Measurements from ENCODE around the gene MED23. TPM values are rescaled to one million over a fixed set of nuclear protein-coding genes. Genes with fewer than 3 reads are reported as not detected.

MED23 gene
- polyA plus RNA-seq, 3 donors = 4.5 to 21.9 (median 7.9) TPM

- no peaks in the 10 kb centered on the region for H3K9me3 ChIP-seq (replicated peaks in 1 of 2; ENCODE audit: control insufficient read depth in 1 of 2, insufficient read depth in 1 of 2, low read length in 2 of 2)
- intact Hi-C loops (cut with micrococcal nuclease) = no loop called here
- Mint-ChIP-seq H3K36me3 (no peaks in the 10 kb centered on the region), H3K27ac (no peak overlapping the region), H3K4me1 (no peaks in the 10 kb centered on the region), H3K4me3 (no peak overlapping the region), H3K27me3 (ENCODE audit: low read depth in 3 of 3) (peaks cover 1 to 5% (median 4%) of the 10 kb centered on the region in 3 donors), H3K9me3 (peaks cover 0 to 4% (median 0%) of the 10 kb centered on the region in 7 donors)
- H4K20me1 ChIP-seq (ENCODE audit: insufficient read depth, low read length) = no peaks in the 10 kb centered on the region
- TF ChIP-seq CTCF (IDR thresholded peaks at IDR 0.05) = no peak
- DNase-seq = no peak
- no peak overlapping the region for H3K9ac ChIP-seq (ENCODE audit: insufficient read depth, low read length, poor library complexity, severe bottlenecking)
- H3K4me1 ChIP-seq (ENCODE audit: control insufficient read depth in 1 of 2, insufficient read depth in 2 of 2, low read length in 2 of 2) = no peaks in the 10 kb centered on the region
- no CpG with 5 or more reads among the region's 2 CpGs for WGBS (ENCODE audit: insufficient coverage)
- no peaks in the 10 kb centered on the region for H3K36me3 ChIP-seq (replicated peaks in 1 of 2; ENCODE audit: control insufficient read depth in 1 of 2, insufficient read depth in 2 of 2, low read length in 2 of 2)
- no peak overlapping the region for H3K4me3 ChIP-seq (replicated peaks in 1 of 3; ENCODE audit: low read depth in 2 of 3, low read length in 3 of 3)
- H3K79me2 ChIP-seq (ENCODE audit: insufficient read depth, low read length) = no peaks in the 10 kb centered on the region
- no peak overlapping the region for H2AFZ ChIP-seq (ENCODE audit: insufficient read depth, low read depth, low read length, poor library complexity, severe bottlenecking)
- H3K27ac ChIP-seq (ENCODE audit: low read depth in 1 of 2, low read length in 2 of 2) = no peak overlapping the region
- no peaks in the 10 kb centered on the region for H3K27me3 ChIP-seq (ENCODE audit: control insufficient read depth in 2 of 2, insufficient read depth in 2 of 2, low read length in 2 of 2)
- H3K4me2 ChIP-seq (replicated peaks; ENCODE audit: extremely low read depth, low read length, poor library complexity, severe bottlenecking) = no peak overlapping the region
Measured at GRCh38 chr6:131673184-131673583, 45.1 kb upstream of the MED23 start.

GRCh38 chr6:131669891-131670290 lies 41.8 kb upstream of the MED23 start:
- H3K4me1 Mint-ChIP-seq = no peaks in the 10 kb centered on the region
- intact Hi-C loops (cut with micrococcal nuclease) = no loop called here
- Histone ChIP-seq H3K36me3 (replicated peaks in 1 of 2; ENCODE audit: control insufficient read depth in 1 of 2, insufficient read depth in 2 of 2, low read length in 2 of 2) (no peaks in the 10 kb centered on the region), H3K4me2 (replicated peaks; ENCODE audit: extremely low read depth, low read length, poor library complexity, severe bottlenecking) (no peak overlapping the region), H3K9me3 (replicated peaks in 1 of 2; ENCODE audit: control insufficient read depth in 1 of 2, insufficient read depth in 1 of 2, low read length in 2 of 2) (no peaks in the 10 kb centered on the region), H3K9ac (ENCODE audit: insufficient read depth, low read length, poor library complexity, severe bottlenecking) (no peak overlapping the region), H3K27ac (ENCODE audit: low read depth in 1 of 2, low read length in 2 of 2) (no peak overlapping the region), H3K27me3 (ENCODE audit: control insufficient read depth in 2 of 2, insufficient read depth in 2 of 2, low read length in 2 of 2) (no peaks in the 10 kb centered on the region), H3K4me1 (ENCODE audit: control insufficient read depth in 1 of 2, insufficient read depth in 2 of 2, low read length in 2 of 2) (no peaks in the 10 kb centered on the region), H3K4me3 (replicated peaks in 1 of 3; ENCODE audit: low read depth in 2 of 3, low read length in 3 of 3) (no peak overlapping the region), H4K20me1 (ENCODE audit: insufficient read depth, low read length) (no peaks in the 10 kb centered on the region), H2AFZ (ENCODE audit: insufficient read depth, low read depth, low read length, poor library complexity, severe bottlenecking) (no peak overlapping the region), H3K79me2 (ENCODE audit: insufficient read depth, low read length) (no peaks in the 10 kb centered on the region)
- H3K9me3 Mint-ChIP-seq = no peaks in the 10 kb centered on the region
- peaks cover 0 to 3% (median 2%) of the 10 kb centered on the region in 3 donors for H3K27me3 Mint-ChIP-seq (ENCODE audit: low read depth in 3 of 3)
- no peak for DNase-seq
- no peak overlapping the region for H3K27ac Mint-ChIP-seq
- H3K4me3 Mint-ChIP-seq = no peak overlapping the region
- H3K36me3 Mint-ChIP-seq = no peaks in the 10 kb centered on the region
- TF ChIP-seq CTCF (IDR thresholded peaks at IDR 0.05) = no peak
- 83% methylated on average over 1 of the region's 1 CpG for WGBS (ENCODE audit: insufficient coverage)
